IPS-20b (cell line): Measurements from ENCODE around the gene ZNF518B.
A peak's percentile ranks its signal among the peaks of the same experiment; 100 is the strongest.

ENCODE experiments used
- H3K27ac ChIP-seq: one replicate; pipeline ENCODE4 v1.5.1; 2013; ENCODE audit warnings: low read length
- H3K27me3 ChIP-seq: 2 replicates; pipeline ENCODE4 v1.6.1; 2013; ENCODE audit warnings: mild to moderate bottlenecking, low read length, inconsistent platforms; ENCODE audit not compliant: insufficient read depth
- H3K36me3 ChIP-seq: 2 replicates; pipeline ENCODE4 v1.6.1; 2013; ENCODE audit warnings: low read depth, mild to moderate bottlenecking, inconsistent platforms, low read length, moderate library complexity; ENCODE audit not compliant: insufficient read depth
- H3K4me1 ChIP-seq: 2 replicates; pipeline ENCODE4 v1.6.1; 2013; ENCODE audit warnings: mild to moderate bottlenecking, control low read depth, inconsistent platforms, low read length, moderate library complexity; ENCODE audit not compliant: insufficient read depth
- H3K4me3 ChIP-seq: 2 replicates; pipeline ENCODE4 v1.5.1; 2013; ENCODE audit warnings: mild to moderate bottlenecking, low read length, inconsistent platforms
- H3K9ac ChIP-seq: 2 replicates; pipeline ENCODE4 v1.6.1; 2013; ENCODE audit warnings: low read depth, mild to moderate bottlenecking, inconsistent platforms, low read length, moderate library complexity
- H3K9me3 ChIP-seq: 2 replicates; pipeline ENCODE4 v1.6.1; 2013; ENCODE audit warnings: mild to moderate bottlenecking, low read depth, low read length, inconsistent platforms; ENCODE audit not compliant: insufficient read depth

Gene ZNF518B, protein sequence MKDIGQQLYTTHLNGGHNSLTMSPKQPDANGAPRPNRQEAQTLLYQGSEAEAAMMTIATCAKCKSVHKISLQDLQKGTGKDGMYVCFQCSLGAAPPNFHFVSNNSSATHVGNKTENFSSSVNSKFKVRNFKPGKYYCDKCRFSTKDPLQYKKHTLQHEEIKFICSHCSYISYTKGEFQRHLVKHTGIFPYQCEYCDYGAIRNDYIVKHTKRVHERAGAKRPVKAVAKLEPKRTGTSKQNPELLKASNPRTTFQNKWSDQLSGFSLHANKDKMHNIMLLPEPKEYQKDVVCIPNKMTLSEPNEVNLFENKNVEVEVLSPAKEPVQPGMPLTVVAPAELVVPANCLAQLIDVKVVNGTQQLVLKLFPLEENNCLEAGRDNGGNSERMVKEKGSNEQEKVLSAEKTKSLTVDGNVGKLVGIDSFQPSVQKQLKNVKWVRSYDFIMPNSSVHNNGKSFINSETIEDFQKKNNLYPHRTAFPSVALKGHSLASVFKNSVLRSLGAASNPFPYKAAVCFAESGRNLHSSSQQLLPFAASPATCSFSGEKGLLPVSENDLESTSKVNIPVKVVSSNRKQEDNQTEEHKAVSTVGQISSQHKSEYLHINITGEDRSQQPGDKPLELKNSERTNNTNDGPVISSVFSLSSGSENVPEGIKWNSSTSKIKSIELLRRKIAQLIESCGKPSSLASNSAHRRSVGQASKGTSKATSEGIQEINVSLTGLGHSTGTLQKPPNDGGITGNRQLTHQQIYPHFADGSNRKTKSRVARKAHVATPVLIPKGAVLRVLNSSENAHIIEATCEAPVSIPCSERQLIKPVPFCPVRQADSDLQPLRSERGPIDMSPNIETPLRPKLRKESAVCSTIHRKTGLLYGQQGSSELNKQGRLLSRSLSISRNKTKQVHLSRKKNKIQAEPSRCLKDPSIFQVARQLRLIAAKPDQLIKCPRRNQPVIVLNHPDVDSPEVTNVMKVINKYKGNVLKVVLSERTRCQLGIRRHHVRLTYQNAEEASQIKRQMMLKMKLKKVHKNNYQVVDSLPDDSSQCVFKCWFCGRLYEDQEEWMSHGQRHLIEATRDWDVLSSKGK

DNA sequence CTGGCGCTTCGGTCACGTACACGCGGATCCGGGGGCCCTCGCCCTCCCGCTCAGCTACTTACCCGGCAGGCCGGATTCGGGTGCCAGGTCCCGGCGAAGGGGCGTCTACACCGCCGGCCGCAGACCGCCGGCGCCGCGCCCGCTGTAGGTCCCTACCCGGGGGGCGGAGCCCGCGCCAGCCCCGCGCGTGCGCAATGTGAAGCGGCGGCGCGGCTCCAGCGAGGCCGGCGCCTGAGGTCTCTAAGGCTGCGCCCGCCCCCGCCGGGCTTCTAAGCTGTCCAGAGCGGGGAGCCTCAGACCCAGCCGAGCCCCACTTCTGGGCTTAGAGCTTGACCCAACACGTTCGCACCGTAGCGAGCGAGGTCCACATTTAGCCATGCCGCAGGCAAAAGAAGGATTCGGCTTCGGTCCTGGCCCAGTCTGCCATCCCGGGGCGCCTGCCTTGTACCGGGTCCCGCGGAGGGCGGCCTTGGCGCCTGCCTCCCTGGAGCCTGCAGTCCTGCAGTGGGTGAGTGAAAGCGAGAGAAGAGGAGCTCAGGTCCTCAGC is at the start of gene ZNF518B:
Gene ZNF518B, minus strand, starts transcription at position 172 of the 547 bp plus-strand sequence. CDS start 11,098 bp downstream, outside the sequence.
- H3K36me3 ChIP-seq = peaks cover 22% of the 10 kb centered on the region
- peaks cover 16% of the 10 kb centered on the region; the same call in 1 of the 2 replicates for H3K4me1 ChIP-seq
- H3K9ac ChIP-seq = peak within 1 kb of the TSS; percentile 76
- H3K27ac ChIP-seq = no peak within 1 kb of the TSS
- peak within 1 kb of the TSS; percentile 72 for H3K4me3 ChIP-seq
- H3K27me3 ChIP-seq = peaks cover 77% of the 10 kb centered on the region
- no peaks in the 10 kb centered on the region for H3K9me3 ChIP-seq

DNA sequence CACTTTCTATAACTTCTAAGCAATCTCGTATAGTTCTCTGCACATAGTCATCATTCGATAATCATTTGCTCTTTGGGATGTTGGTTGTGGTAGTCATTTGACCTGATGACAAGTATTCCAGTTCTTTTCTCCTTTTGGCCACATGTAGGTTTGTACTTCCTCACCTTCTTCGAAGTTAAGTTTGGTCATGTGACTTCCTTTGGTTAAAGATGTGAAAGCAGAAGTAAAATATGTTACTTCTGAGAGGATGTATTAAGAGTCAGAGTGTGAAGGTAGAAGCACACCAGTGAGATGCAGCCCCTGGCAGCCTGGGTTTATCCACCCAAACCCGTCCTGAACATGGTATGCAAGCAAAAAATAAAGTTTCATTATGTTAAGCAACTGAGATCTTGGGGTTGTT is 48.9 kb upstream of the ZNF518B start:
- Histone ChIP-seq H3K4me3 (no peak overlapping the region), H3K36me3 (no peaks in the 10 kb centered on the region), H3K9me3 (no peaks in the 10 kb centered on the region), H3K27ac (no peak overlapping the region), H3K4me1 (peaks cover under 1% of the 10 kb centered on the region; the same call in 1 of the 2 replicates), H3K27me3 (no peaks in the 10 kb centered on the region; the same call in 1 of the 2 replicates), H3K9ac (no peak overlapping the region)

DNA sequence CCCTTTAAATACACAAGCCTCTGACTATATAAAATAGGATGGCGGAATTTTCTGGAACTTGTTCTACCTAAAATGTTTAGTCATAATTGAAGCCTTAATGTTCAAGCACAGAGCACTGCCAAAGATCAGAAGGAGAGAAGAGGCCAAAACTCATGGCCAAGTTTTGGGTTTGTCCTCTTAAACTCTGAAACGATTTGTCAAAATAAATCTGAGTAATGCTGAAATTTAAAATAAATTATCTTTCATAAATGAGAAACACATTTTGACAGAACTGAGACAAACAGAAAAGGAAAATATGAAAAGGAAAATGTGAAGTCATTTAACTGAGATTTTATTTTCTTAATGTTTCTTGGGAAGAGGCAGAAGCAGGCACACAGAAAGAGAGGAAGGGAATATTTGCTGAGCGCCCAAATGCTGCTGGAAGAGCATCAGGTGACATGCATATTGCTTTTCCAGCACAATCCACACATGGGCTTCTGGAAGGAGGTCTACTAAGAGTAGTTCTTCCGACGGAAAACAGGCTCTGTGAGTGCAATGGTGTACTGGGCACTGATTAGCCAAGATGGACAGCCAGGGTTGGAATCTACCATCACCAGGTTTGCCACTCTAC is 47.4 kb upstream of the ZNF518B start:
- Histone ChIP-seq H3K36me3 (no peaks in the 10 kb centered on the region), H3K9me3 (no peaks in the 10 kb centered on the region), H3K27me3 (peaks cover 6% of the 10 kb centered on the region; the same call in 1 of the 2 replicates), H3K27ac (no peak overlapping the region), H3K9ac (no peak overlapping the region), H3K4me3 (no peak overlapping the region), H3K4me1 (peaks cover 5% of the 10 kb centered on the region; the same call in 1 of the 2 replicates)

DNA sequence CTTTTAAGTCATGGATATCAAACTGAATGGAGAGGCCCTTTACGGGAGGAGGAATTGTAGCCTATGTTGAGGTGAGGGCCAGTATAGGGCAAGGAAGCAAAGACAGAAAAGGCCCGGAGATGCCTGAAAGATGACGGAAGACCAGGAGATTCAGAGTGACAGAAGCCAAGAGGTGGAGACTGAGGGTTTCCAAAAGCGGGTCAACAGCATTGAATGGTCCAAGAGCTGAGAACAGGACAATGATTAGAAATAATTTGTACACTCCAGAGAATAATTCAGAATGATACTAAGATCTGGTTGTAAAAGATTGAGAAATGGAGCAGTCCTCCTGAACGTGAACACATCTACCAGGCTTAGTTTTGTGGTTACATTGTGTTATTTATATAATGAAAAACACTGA is 45.5 kb upstream of the ZNF518B start:
- H3K9me3 ChIP-seq = no peaks in the 10 kb centered on the region
- H3K36me3 ChIP-seq = no peaks in the 10 kb centered on the region
- peaks cover 13% of the 10 kb centered on the region; the same call in 1 of the 2 replicates for H3K4me1 ChIP-seq
- peaks cover 14% of the 10 kb centered on the region; the same call in 1 of the 2 replicates for H3K27me3 ChIP-seq
- H3K4me3 ChIP-seq = no peak overlapping the region
- no peak overlapping the region for H3K9ac ChIP-seq
- no peak overlapping the region for H3K27ac ChIP-seq

DNA sequence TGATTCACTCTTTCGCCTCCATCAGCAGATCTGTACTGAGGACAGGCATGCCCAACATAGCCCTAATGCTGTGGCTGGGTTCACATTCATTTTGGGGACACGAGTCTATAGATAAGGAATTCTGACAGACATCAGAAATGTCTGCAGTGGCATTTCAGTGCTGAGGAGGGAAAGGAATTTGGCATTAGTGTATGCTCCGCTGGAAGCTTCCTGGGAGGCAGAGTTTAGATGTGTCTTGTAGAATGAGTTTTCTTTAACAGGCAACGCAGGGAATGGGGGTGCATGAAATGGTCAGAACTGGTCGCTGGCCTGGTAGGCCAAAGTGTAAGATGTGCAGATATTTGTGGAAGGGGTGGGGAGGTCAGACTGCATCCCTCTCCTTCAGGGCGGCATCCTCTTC is 43.5 kb upstream of the ZNF518B start:
- Histone ChIP-seq H3K9me3 (no peaks in the 10 kb centered on the region), H3K27ac (no peak overlapping the region), H3K9ac (no peak overlapping the region), H3K4me1 (peaks cover 26% of the 10 kb centered on the region), H3K36me3 (no peaks in the 10 kb centered on the region), H3K4me3 (no peak overlapping the region), H3K27me3 (peaks cover 19% of the 10 kb centered on the region; the same call in 1 of the 2 replicates)

DNA sequence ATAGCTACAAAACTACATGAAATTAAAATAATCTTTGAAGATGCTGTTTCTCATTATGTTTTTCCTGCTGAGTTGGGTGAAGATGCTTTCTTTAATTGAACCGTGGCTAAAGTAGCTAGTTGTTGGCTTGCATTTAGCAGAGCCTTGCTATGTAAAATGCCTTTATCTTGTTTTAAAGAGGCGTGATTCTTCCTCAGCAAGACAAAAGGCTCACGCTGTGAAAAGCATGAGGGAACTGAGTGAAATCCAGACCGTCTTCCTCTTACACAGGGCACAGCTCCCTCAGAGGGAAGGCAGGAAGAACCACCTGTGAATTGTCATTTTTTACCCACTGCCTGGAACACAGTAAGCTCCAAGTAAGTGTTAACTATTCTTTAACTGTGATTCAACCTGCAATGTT is 39.0 kb upstream of the ZNF518B start:
- Histone ChIP-seq H3K9ac (no peak overlapping the region), H3K27ac (no peak overlapping the region), H3K9me3 (no peaks in the 10 kb centered on the region), H3K36me3 (no peaks in the 10 kb centered on the region), H3K4me1 (peaks cover 39% of the 10 kb centered on the region), H3K27me3 (peaks cover 63% of the 10 kb centered on the region; the same call in 1 of the 2 replicates), H3K4me3 (peak overlapping the region; percentile 16; the same call in 1 of the 2 replicates)

DNA sequence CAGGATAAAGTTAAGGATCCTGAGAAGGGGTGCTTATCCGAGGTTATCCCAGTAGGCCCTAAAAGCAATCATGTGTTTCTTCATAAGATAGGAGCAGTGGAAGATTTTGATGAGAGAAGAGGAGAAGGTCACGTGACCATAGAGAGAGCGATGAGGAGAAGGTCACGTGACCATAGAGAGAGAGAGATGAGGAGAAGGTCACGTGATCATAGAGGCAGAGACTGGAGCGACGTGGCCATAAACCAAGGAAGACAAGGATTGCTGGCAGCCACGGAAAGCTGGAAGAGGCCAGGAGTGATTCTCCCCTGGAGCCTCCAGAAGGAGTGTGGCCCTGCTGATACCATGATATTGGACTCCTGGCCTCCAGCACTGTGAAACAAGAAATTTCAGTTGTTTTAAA is 38.4 kb upstream of the ZNF518B start:
- peak overlapping the region; percentile 3; the same call in 1 of the 2 replicates for H3K4me3 ChIP-seq
- no peak overlapping the region for H3K27ac ChIP-seq

DNA sequence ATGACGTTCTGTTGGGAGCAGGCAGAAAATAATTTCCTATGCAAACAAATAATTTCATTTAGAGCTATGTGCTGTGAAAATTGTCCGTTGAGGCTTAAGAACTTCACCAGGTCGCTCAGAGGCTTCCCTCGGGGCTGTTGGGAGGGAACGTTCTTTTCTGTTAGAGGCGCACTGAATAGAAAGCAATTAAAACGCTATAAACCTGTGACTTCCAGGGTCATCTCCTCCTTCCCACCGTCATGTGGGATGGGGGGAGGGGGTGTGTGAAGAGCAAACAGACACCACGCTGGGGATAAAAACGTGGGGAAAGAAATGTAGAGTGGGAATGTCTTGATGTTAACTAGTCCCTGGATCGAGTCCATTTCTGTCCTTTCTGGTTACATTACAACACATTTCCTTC is 35.2 kb upstream of the ZNF518B start:
- Histone ChIP-seq H3K4me3 (no peak overlapping the region), H3K27ac (no peak overlapping the region), H3K4me1 (peaks cover 24% of the 10 kb centered on the region), H3K27me3 (peaks cover 47% of the 10 kb centered on the region; the same call in 1 of the 2 replicates), H3K36me3 (no peaks in the 10 kb centered on the region), H3K9me3 (no peaks in the 10 kb centered on the region), H3K9ac (no peak overlapping the region)

More for the DNA sequence above, 38.4 kb upstream of the ZNF518B start:
- H3K9me3 ChIP-seq = no peaks in the 10 kb centered on the region
- no peaks in the 10 kb centered on the region for H3K36me3 ChIP-seq
- H3K9ac ChIP-seq = no peak overlapping the region
- H3K4me1 ChIP-seq = peaks cover 35% of the 10 kb centered on the region
- H3K27me3 ChIP-seq = peaks cover 63% of the 10 kb centered on the region; the same call in 1 of the 2 replicates

DNA sequence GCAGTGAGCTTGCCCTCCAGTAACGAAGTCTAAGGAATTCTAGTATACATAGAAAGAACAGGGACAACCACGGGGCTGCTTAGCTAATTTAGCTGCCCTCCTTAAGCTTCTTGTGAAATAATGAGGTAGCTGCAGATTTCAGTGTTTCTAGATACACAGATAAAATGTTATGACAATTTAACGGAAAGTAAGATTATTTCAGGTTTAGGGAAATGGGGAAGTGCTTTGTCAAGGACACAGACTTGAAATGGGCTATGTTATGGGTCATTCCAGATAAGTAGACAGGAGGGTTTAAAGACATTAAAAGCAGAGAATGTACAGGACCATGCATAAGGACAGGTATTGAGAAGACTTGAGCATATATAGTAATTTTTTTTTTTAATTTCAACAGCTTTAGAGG is 34.2 kb upstream of the ZNF518B start:
- Histone ChIP-seq H3K36me3 (no peaks in the 10 kb centered on the region), H3K9ac (no peak overlapping the region), H3K4me1 (peaks cover 14% of the 10 kb centered on the region; the same call in 1 of the 2 replicates), H3K27ac (no peak overlapping the region), H3K9me3 (no peaks in the 10 kb centered on the region), H3K27me3 (peaks cover 45% of the 10 kb centered on the region; the same call in 1 of the 2 replicates), H3K4me3 (no peak overlapping the region)

DNA sequence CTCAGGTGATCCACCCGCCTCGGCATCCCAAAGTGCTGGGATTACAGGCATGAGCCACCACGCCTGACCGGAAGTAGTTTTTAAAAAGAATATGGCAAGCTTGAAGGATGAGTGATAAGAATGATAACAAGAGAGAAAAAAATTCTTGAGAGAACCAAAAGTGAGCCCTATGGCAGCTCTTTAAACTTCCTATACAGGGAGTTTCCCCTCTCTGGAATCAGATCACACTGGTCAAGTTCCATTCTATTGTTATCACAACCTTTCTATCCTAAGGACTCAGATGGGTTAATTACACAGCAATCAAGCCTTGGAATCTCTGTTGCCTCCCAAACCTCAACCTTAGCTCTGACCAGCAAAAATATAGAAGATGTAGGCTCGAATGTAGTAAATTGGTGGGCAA is 33.8 kb upstream of the ZNF518B start:
- H3K27ac ChIP-seq = no peak overlapping the region
- H3K27me3 ChIP-seq = peaks cover 45% of the 10 kb centered on the region; the same call in 1 of the 2 replicates
- H3K9me3 ChIP-seq = no peaks in the 10 kb centered on the region
- H3K4me1 ChIP-seq = peaks cover 13% of the 10 kb centered on the region; the same call in 1 of the 2 replicates
- H3K4me3 ChIP-seq = no peak overlapping the region
- H3K36me3 ChIP-seq = no peaks in the 10 kb centered on the region
- H3K9ac ChIP-seq = no peak overlapping the region
